HG03095 (cell line): ENCODE measurements around the gene SATB2.

Experiments
- ATAC-seq: cut with Tn5 transposase; IDR thresholded peaks from one replicate; pipeline ENCODE4 v1.9.1; 2021; ENCODE audit warnings: moderate library complexity; ENCODE audit not compliant: unreplicated experiment

Gene SATB2

DNA sequence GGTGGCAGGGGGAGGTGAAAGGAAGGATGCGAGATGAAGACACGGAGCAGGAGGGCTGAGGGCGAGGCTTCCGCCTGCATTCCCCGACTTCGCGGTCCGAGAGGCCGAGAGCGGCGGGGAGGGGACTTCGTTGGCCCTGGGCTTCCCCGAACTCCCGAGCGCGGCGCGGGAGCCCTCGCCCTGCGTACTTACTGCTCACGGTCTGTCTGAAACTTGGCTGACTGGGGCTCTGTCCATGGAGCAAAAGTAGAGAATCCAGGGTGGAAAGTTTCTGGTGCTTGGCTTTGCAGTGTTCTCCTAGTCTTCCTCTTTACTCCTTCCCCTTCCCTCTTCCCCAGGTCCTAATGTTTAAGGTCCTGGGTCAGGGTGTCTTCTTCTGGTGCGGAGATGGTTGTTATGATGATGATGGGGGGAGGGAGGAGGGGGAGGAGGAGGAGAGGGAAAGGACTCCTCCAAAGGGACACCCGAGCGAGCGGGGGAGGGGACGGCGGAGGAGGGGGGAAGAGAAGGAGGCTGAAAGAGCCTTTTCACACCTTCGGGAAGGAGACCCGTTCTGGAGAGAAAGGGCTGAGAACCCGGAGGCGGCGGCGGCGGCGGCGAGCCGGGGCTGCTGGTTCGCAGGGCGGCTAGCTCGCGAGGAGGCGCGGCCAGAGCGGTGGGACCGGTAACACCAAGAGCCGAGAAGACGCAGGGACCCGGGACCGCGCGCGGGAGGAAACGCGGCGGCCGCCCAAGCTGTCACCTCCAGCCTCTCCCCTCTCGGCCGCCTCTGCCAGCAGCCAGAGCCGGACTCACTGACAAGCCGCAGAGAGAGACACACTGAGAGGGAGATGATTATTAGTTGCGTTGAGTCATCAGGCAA, at the start of gene SATB2:
TSS of gene SATB2 (minus strand) at position 793 of the 862 bp plus-strand sequence. CDS start 1,902 bp downstream, outside the sequence.
- ATAC-seq = no peak

DNA sequence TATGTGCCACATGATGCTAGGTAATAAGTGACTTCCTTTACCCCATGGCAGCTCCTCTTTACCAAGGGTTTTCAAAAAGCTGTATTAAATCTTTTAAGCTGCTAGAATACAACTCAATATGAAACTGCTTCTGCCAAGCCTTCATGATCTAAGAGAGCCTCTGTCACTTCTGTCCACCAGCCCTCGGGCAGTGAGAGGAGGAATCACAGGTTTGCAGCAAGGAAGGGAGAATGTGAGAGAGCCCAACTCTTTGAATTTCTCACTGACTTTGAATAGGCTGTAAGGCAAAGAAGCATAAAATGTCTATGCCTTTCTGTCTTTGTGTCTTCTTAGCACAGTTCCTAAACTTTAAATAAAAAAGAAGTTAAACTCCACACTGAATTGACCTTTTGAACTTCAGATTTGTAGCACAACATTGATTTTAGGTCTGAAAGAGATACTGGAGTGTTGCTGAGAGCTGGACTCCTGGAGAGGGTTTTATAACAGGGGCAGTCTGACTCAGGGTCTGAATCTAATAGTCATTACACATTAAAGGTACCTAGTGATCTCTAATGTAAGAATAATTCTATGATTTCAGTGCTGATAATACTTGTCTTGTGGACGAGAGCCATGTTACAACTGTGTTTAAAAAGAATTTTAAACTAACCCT, 48.1 kb upstream of the SATB2 start:
- ATAC-seq = no peak

DNA sequence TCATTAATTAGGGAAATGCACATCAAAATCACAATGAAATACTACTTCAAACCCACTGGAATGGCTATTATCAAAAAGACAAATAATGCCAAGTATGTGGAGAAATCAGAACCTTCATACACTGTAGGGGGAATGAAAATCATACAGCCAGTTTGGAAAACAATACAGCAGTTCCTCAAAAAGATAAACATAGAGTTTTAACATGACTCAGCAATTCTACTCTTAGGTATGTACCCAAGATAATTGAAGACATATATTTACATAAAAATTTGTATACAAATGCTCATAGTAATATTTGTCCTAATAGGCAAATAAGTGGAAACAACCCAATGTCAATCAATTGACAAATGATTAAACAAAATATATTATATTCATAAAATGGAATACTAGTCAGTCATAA, 45.4 kb upstream of the SATB2 start:
- no peak for ATAC-seq

DNA sequence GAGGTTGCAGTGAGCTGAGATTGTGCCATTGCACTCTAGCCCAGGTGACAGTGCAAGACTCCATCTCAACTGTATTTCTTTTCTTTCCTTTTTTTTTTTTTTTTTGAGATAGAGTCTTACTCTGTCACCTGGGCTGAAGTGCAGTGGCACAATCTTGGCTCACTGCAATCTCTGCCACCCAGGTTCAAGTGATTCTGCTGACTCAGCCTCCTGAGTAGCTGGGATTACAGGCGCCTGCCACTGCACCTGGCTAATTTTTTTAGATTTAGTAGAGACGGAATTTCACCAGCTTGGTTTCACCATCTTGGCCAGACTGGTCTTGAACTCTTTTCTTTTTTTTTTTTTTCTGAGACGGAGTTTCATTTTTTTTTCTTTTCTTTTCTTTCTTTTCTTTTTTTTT, 41.3 kb upstream of the SATB2 start:
- ATAC-seq = no peak

DNA sequence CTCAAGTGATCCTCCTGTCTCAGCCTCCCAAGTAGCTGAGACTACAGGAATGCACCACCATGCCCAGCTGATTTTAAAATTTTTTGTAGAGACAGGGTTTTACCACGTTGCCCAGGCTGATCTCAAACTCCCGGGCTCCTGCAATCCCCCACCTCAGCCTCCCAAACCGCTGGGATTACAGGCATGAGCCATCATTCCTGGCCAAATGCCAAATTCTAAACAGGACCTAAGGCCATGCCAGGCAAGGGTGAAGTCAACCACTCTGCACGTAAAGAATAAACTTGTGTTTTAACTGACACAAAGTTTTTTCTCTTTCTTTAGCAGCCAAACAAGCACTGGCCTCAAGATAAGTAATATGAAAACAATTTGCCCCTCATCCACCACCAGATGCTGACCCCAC, 37.4 kb upstream of the SATB2 start:
- ATAC-seq = no peak

DNA sequence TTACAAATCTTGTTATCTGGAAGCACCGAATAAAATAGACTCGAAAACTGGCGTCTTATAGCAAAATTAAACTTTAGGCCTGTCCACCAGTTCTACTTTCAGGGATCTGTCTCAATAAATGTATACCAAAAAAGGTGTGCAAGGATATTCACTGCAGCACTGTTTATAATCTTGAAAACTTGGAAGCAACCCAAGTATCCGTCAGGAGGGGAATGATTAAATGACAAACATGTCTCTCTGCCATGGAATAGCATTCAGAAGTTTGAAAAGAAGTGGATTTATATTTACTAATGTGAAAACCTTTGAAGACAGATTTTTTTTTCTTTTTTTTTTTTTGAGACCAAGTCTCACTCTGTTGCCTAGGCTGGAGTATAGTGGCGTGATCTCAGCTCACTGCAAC, 32.3 kb upstream of the SATB2 start:
- ATAC-seq = no peak

DNA sequence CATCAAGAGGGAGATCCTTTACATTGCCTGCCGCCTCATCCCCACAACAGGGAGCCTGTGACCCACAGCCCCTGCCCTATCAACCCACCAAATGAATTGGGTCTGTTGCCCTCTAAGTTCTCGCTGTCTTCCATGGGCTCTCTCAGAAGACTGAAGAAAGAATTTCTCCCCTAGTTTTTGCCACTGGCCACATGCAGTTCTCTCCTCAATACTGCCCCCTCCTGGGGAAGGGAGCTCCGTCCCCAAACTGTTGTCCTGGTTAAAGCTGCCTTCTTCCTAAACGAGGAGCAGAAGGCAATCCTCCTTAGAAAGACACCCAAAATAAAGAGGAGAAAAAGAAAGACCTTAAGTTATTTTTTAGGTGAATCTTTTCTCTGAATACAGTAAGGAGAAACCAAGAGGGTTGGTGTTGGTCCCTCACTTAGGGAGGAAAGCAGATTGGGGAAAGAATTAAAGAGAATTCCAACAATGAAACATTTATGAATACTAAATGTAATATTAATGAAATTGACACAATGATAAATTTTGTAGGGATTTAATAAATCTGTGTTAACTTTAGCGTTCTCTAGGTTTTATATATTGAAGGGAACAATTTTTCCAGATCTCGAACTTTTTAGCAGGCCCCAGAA, 31.1 kb upstream of the SATB2 start:
- no peak for ATAC-seq

DNA sequence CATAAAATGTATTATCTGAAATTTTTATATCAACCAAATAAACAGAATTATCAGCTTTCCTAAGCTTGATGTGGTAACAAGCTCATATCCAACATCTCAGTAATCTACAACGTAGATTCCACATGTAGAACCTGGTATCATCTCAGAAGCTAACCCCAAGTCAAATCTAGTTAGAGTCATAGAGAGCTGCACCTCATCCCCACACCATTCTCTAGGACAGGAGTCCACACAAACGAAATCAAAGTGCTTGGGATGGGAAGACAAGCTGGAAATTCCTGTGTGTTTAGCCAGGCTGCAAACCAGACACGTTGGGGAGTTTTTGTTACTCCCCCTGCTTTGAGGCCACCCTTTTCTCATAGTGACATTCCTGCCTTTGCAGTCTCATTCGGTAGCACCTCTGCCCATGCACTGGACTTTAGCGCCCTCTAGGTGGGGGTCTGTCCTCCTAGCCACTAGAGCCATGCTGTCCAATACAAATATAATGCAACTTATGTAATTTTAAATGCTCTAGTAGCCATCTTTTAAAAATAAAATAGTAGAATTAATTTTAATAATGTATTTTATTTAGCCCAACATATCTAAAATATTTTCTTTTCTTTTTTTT, 28.1 kb upstream of the SATB2 start:
- ATAC-seq = no peak

DNA sequence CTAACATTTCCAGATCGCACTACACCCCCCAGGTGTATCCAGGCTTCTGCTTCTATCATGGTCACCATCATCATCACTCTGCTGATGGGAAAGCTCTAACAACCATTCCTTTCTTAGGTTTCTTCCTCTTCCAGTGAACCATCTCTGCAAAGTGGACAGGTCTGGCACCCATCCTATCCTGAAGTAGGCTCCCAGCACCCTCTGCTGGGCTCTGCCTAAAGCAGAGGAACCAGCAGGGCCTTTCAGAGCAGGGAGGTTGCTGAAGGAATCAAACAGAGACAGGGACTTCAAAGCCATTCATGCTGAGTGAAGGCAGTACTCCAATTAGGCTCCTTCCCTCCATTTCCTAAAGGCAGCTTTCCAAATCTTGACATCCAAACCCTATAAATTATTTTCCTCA, 27.2 kb upstream of the SATB2 start:
- no peak for ATAC-seq

DNA sequence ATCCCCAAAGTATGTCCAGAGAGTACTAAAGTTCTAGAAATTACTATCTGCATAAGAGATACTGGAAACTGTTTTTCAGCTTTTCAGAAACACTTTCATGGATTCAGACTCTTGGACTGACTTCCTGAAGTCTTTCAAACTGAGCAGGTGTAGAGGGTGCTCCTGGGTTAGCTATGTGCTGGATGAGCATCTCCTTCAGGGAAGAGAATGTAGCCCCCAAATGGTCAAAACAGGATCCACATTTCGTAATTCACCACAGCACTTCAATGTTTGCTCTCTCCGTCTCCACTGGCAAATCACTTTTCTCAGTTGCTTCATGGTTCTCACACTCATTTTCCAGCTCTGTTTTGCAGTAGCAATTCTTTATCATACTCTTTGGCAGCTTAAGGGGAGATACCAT, 23.2 kb upstream of the SATB2 start:
- no peak for ATAC-seq

DNA sequence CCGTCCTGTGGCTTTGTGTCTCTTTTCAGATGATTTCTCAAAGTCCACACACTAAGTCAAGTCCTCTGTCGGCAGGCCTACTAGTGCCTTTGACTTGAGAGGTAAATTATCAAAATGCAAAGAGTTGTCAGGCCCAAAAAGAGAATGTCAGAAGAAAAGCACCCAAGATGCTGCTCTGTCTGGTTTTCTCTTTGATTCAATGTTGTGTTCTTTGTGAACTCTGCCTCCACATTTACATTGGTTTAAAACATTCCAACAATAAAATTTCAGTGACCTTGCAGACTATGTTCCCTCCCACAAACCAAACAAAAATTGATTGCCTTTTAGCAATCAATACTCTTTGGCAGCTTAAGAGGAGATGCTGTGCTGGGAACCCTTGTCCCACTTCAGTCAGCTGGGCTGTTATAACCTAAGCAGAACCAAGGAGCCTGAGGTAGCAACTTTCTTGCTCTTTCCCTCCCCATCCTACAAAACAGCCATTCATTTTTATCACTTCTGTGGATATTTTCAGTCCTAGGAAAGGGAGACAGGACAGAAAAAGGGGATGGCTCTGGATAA, 19.6 kb upstream of the SATB2 start:
- no peak for ATAC-seq

DNA sequence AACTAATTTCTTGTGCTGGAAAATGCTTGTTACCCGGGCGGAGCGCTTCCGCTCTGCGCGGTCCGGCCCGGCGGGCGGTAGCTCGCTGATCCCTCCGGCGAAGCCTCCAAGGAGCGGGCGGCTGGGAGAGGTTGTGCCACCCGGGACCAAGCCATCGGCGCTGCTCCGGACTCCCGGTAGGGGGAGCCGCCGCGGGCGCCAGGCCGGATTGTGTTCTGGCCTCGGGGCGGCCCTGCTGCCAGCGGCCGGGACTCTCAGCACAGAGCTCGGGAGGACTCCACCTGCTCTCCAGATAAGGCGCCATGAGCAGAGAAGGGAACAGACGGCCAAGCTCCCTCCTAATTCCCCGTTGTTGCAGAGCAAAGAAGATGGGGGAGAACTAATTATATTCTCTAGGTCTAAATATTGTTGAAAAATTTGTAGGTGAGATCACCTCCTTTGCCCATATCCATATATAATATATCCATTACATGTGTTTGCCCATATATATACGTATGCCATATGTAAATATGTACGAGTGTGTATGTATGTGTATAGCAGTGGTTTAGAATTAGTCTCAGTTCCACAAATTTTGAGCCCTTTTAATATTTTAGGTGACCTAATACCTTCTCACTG, 13.8 kb upstream of the SATB2 start:
- peak; percentile 68 for ATAC-seq

DNA sequence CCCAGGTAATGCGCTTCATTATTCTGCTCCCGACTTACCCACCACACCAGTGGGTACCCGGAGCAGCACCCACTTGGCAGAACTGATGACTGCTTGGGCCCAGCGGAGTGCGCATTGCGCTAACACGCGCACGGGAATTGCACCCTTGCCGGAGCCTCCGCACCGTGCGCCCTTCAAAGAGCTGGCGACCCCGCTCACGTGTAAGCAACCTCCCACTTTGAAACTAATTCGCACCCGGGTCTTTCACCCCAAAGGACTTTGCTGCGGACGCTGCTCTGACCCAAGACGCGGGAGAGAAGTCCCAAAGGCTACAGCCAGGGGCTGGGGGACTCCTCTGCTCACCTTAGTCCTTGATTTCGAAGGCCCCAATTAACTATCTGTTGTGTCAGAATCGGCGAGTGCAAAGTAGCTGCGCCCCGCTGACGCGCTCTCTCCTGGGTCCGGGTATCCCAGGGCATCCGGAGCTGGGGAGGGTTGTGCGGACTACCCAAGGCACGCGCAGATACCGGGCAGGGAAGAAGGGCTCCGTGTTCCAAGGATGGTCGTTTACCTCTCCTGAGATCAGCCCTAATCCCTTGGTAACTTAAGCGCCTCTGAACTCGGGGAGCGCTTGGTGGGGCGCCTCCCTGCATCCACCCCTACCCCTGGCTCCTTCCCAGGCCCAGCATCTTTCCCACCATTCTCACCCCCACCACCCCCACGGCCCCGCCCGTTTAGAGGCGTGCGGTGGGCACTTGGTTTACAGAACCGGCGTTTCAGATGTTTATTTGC, 13.1 kb upstream of the SATB2 start:
- no peak for ATAC-seq

DNA sequence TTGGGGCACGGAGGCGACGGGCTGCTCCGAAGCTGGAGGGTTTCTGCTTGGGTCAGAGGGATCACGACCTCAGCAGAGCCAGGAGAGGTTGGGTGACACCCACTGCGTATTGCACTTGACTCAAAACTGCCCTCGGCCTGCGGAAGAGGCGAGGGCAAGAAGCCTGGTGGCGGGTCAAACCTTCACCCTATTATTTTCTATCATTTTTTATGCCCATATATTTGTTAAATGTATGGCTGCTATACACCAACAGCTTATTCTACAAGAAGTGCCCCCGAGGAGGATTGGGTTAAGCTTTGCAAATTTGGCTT, 12.6 kb upstream of the SATB2 start:
- no peak for ATAC-seq

DNA sequence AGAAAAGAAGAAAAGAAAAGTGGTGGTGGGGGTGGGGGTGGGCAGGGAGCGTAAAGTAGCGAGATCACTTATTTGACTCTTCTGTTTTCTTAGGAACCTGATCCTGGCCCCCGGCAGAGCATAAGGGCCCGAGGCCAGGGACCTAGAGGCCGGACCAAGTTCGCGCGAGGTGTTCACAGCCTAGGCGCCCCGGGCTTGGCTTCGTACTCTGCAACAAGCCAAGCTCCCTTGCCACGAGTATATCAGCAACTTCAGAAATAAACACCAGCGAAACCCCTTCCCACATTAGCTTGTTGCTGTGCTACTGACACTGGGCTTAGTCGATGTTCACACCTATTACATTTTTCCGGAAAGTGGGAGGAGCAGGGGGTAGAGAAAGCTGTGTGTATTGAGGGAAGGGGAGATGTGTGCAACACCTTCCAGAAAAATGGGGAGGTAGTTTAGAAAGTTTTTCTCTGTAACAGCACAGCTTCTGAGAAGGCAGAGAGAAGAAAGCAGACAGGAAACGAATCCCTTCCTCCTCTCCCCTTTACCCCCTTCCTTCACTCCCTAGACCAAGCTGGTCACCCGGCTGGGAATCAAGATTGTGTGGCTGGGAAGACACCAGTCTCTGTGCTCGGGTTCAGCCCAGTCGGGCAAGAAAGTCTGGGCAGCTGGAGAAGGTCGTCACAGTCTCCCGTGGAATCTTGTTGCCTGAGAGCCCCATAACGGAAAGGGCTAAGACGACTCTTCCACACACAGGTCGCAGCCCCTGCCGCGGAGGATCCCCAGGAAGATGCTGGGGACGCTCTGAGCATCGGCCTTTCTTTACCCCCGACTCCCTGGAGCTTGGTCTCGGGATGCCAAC, 12.0 kb upstream of the SATB2 start:
- no peak for ATAC-seq

DNA sequence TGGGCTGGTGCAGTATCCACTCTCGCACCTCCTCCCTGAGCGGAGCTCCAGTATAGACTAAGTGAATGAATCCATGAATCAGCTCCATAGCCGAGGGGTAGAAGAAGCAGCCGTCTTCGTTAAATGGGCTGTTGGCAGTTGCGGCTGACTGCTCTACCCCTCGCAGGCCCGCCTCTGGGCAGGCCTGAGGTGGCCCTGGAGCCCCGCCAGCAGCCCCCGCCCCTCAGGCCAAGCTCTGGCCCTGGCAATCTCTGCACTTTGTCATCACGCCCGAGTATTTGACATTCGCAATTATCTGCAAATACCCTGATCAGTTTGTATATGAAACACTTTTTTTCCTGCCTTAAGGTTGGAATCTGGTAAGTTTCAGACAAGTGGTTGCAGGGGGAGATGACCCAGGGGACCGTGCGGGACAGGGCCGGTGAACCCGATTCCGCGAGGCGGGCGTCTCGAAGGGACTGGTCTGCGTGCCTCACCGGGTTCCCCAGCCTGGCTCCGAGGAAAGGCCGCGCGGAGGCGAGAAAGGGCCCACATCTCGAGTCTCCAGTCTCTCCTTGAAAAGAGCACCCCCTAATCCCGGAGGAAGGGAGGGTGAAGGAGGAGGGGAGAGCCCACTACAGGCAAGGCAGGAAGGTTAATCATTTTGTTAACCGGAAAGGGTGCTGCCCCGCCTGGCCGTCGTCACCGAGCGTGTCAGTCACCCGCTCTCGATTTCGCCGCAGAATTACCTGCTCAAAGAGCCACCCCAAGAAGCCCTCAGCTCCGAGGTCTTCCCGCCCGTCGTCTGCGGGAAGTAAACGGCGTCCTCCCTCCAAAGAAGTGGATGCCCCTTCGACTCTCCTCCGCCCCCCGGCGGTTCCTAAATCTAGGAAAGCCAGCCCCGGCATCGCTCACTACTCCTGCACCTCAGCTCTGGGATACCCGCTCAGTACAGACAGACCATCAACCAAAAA, 11.1 kb upstream of the SATB2 start:
- no peak for ATAC-seq

DNA sequence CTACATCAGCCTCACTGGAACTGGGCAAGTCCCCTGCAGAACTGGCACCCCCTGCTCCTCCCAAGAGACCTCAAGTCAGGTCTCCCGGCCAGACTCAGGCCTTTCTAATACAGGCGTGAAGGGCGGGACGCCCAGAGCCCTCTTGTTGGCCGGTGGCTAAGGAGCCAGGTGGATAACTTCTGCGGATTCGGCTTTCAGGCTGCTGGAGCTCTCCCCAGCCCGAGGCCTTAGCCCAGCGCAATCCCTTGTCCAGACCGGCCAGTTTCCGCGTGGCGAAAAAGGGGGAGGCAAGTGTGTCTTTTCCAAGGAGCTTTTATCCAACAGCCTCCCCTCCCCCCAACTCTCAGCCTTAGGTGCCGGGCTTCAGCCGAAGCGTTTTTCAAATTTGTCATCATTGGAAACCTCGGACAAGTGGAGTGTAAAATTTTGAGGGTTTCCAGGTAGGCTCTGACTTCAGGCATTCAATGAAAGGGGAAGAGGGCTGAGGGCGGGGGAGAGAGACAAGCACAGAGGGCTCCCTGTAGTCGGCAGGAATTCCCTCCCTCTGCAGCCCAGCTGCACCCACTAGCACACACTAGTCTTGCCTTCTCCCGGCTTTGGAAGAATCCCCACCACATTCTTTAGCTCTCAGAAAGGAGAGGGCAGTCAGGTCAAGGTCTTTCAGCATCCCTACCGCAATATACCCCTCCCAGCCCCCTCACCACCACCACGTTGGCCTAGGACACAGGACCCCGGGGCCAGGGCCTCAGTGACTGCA, 9.5 kb upstream of the SATB2 start:
- ATAC-seq = no peak

DNA sequence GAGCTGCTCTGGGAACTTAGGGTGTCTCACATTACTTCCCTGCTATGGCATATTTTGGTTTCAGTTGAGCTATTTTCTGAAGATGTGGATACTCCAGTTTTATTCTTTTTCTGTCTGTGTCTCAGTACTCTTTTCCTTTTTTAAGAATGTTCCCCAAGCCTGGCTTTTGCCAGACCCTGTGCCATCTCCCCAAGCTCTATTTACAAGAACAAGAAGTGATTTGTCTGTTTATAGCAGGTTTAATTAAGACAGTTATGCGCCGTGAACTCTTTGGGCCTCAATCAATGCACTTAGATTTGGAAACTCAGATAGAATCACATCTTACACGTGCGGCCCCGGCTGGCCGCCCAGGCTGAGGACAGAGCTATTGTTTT, 8.9 kb upstream of the SATB2 start:
- no peak for ATAC-seq
